H1 (cell line): ENCODE results near the gene LBP. TPM values are rescaled to one million over a fixed set of nuclear protein-coding genes. Genes with fewer than 3 reads are reported as not detected.

Experiments used
- CEBPB ChIP-seq: IDR thresholded peaks from 2 replicates; pipeline ENCODE4 v1.6.1; 2012; ENCODE audit warnings: low read depth, low read length
- HDAC2 ChIP-seq, 2 experiments: fragments of 300-600 bp in 1 of 2; sonication (generic) in 1 of 2; IDR thresholded peaks; 2 replicates each; pipeline ENCODE4 v1.6.1; 2011 to 2012; ENCODE audit warnings: low read depth in 2 of 2, low read length in 2 of 2, mild to moderate bottlenecking in 2 of 2, moderate library complexity in 2 of 2, borderline replicate concordance in 1 of 2, inconsistent platforms in 1 of 2
- RBBP5 ChIP-seq: IDR thresholded peaks from 2 replicates; pipeline ENCODE4 v1.7.1; 2012; ENCODE audit warnings: low read depth, mild to moderate bottlenecking, inconsistent platforms, low read length, moderate library complexity, borderline replicate concordance
- RFX5 ChIP-seq: IDR thresholded peaks from 2 replicates; pipeline ENCODE4 v1.6.1; 2011; ENCODE audit warnings: low read depth, low read length, improper control_type of control experiment, borderline replicate concordance
- SIN3A ChIP-seq, 2 experiments: IDR thresholded peaks in 1 of 2; conservative IDR thresholded peaks in 1 of 2; 2 replicates each; pipeline ENCODE4 v1.6.1; 2011 to 2012; ENCODE audit warnings: low read length in 2 of 2, improper control_type of control experiment in 1 of 2, low read depth in 1 of 2, mild to moderate bottlenecking in 1 of 2
- SIX5 ChIP-seq: IDR thresholded peaks from 2 replicates; pipeline ENCODE4 v1.6.1; 2011; ENCODE audit warnings: mild to moderate bottlenecking, low read depth, low read length
- SP1 ChIP-seq: IDR thresholded peaks from 2 replicates; pipeline ENCODE4 v1.6.1; 2011; ENCODE audit warnings: low read depth, low read length
- SP4 ChIP-seq: IDR thresholded peaks from 2 replicates; pipeline ENCODE4 v1.6.1; 2012; ENCODE audit warnings: low read length, inconsistent platforms
- TCF12 ChIP-seq: IDR thresholded peaks from 2 replicates; pipeline ENCODE4 v1.6.1; 2011; ENCODE audit warnings: low read depth, mild to moderate bottlenecking, low read length
- YY1 ChIP-seq: IDR thresholded peaks from 2 replicates; pipeline ENCODE4 v1.6.1; 2011; ENCODE audit warnings: low read depth, mild to moderate bottlenecking, low read length
- polyA plus RNA-seq, 7 experiments: library from polyadenylated mRNA; depleted of rRNA in 3 of 7; stranded (reverse) in 5 of 7; unstranded in 2 of 7; fragments of >200 nt in 5 of 7; fragments of 200-250 nt in 2 of 7; gene quantifications; 1 replicate in 5 of 7; 2 replicates in 1 of 7; 4 replicates in 1 of 7; pipeline versions ENCODE4 v1.2.1 to v1.2.3, GENCODE V29; 2011 to 2013; ENCODE audit warnings: missing spikeins in 2 of 7, mixed read lengths in 2 of 7
- total RNA-seq: library from RNA; stranded (reverse); fragmentation: NEBNext Ultra II Directional; extraction: Animal tissue kit (Norgen Biotek cat#: 25700); gene quantifications from 2 replicates; pipeline ENCODE4 v1.2.1, GENCODE V29; 2021
- TF ChIP-seq, protein P1 (sequence below): fragments of 300-600 bp; sonication (generic); IDR thresholded peaks from 2 replicates; pipeline ENCODE4 v1.7.1; 2012; ENCODE audit warnings: low read length, moderate library complexity, mild to moderate bottlenecking, inconsistent platforms; ENCODE audit not compliant: insufficient replicate concordance

The LBP gene
- total and polyA plus RNA-seq, 2 of the 8 experiments (the other 6 are each of a cell fraction or from before 2014, with no cell fraction given), result 0.60 to 0.63 TPM

GRCh38 chr20:38369389-38369788 is 23.1 kb downstream of the LBP start (continued):
- TF ChIP-seq, protein P1, sequence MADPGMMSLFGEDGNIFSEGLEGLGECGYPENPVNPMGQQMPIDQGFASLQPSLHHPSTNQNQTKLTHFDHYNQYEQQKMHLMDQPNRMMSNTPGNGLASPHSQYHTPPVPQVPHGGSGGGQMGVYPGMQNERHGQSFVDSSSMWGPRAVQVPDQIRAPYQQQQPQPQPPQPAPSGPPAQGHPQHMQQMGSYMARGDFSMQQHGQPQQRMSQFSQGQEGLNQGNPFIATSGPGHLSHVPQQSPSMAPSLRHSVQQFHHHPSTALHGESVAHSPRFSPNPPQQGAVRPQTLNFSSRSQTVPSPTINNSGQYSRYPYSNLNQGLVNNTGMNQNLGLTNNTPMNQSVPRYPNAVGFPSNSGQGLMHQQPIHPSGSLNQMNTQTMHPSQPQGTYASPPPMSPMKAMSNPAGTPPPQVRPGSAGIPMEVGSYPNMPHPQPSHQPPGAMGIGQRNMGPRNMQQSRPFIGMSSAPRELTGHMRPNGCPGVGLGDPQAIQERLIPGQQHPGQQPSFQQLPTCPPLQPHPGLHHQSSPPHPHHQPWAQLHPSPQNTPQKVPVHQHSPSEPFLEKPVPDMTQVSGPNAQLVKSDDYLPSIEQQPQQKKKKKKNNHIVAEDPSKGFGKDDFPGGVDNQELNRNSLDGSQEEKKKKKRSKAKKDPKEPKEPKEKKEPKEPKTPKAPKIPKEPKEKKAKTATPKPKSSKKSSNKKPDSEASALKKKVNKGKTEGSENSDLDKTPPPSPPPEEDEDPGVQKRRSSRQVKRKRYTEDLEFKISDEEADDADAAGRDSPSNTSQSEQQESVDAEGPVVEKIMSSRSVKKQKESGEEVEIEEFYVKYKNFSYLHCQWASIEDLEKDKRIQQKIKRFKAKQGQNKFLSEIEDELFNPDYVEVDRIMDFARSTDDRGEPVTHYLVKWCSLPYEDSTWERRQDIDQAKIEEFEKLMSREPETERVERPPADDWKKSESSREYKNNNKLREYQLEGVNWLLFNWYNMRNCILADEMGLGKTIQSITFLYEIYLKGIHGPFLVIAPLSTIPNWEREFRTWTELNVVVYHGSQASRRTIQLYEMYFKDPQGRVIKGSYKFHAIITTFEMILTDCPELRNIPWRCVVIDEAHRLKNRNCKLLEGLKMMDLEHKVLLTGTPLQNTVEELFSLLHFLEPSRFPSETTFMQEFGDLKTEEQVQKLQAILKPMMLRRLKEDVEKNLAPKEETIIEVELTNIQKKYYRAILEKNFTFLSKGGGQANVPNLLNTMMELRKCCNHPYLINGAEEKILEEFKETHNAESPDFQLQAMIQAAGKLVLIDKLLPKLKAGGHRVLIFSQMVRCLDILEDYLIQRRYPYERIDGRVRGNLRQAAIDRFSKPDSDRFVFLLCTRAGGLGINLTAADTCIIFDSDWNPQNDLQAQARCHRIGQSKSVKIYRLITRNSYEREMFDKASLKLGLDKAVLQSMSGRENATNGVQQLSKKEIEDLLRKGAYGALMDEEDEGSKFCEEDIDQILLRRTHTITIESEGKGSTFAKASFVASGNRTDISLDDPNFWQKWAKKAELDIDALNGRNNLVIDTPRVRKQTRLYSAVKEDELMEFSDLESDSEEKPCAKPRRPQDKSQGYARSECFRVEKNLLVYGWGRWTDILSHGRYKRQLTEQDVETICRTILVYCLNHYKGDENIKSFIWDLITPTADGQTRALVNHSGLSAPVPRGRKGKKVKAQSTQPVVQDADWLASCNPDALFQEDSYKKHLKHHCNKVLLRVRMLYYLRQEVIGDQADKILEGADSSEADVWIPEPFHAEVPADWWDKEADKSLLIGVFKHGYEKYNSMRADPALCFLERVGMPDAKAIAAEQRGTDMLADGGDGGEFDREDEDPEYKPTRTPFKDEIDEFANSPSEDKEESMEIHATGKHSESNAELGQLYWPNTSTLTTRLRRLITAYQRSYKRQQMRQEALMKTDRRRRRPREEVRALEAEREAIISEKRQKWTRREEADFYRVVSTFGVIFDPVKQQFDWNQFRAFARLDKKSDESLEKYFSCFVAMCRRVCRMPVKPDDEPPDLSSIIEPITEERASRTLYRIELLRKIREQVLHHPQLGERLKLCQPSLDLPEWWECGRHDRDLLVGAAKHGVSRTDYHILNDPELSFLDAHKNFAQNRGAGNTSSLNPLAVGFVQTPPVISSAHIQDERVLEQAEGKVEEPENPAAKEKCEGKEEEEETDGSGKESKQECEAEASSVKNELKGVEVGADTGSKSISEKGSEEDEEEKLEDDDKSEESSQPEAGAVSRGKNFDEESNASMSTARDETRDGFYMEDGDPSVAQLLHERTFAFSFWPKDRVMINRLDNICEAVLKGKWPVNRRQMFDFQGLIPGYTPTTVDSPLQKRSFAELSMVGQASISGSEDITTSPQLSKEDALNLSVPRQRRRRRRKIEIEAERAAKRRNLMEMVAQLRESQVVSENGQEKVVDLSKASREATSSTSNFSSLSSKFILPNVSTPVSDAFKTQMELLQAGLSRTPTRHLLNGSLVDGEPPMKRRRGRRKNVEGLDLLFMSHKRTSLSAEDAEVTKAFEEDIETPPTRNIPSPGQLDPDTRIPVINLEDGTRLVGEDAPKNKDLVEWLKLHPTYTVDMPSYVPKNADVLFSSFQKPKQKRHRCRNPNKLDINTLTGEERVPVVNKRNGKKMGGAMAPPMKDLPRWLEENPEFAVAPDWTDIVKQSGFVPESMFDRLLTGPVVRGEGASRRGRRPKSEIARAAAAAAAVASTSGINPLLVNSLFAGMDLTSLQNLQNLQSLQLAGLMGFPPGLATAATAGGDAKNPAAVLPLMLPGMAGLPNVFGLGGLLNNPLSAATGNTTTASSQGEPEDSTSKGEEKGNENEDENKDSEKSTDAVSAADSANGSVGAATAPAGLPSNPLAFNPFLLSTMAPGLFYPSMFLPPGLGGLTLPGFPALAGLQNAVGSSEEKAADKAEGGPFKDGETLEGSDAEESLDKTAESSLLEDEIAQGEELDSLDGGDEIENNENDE, result no peak
- TF ChIP-seq RFX5, result no peak
- no peak for TF ChIP-seq HDAC2 (IDR thresholded peaks at IDR 0.05; ENCODE audit: borderline replicate concordance in 1 of 2, low read depth in 2 of 2, low read length in 2 of 2)
- TF ChIP-seq SP4, result no peak
- no peak for TF ChIP-seq CEBPB
- peak; percentile 65; the same call in 1 of the 2 replicates for TF ChIP-seq SP1
- peak; percentile 63 for TF ChIP-seq SIX5
- no peak for TF ChIP-seq SIN3A (conservative IDR thresholded peaks at IDR 0.05 in 1 of 2, IDR thresholded peaks at IDR 0.05 in 1 of 2; ENCODE audit: low read depth in 1 of 2, low read length in 2 of 2)
- peak; percentile 62; the same call in 1 of the 2 replicates for TF ChIP-seq YY1
- no peak for TF ChIP-seq RBBP5
- no peak for TF ChIP-seq TCF12
